Measurements from ENCODE around the gene PCNX3.

GRCh38 chr11:65672982-65673381 is 57.4 kb downstream of the PCNX3 start:
- TF ChIP-seq GATA2 (IDR thresholded peaks at IDR 0.05; ENCODE audit: low read depth, low read length) (no peak), GATA3 (IDR thresholded peaks at IDR 0.05; ENCODE audit: low read depth, low read length) (no peak)

All from SH-SY5Y (cell line).